Neural progenitor cell (in vitro differentiated cells): ENCODE data around the gene CDH18. TPM values are rescaled to one million over a fixed set of nuclear protein-coding genes. Genes with fewer than 3 reads are reported as not detected.

Source experiments
- DNase-seq: peaks from one replicate; pipeline ENCODE4 v3.0.0-alpha.2; 2016; ENCODE audit warnings: low spot score
- H2AFZ ChIP-seq: fragments of 200-600 bp; sonication (generic); replicated peaks from 2 replicates; pipeline ENCODE4 v1.6.1; 2016; ENCODE audit warnings: antibody characterized with exemption
- H3F3A ChIP-seq: fragments of 200-600 bp; sonication (generic); 2 replicates; pipeline ENCODE4 v1.6.1; 2016; ENCODE audit warnings: antibody characterized with exemption, low read depth
- H3K27ac ChIP-seq: fragments of 200-600 bp; sonication (generic); 2 replicates; pipeline ENCODE4 v1.5.1; 2016; ENCODE audit warnings: mild to moderate bottlenecking
- H3K27me3 ChIP-seq: fragments of 200-600 bp; sonication (generic); 2 replicates; pipeline ENCODE4 v1.6.1; 2016; ENCODE audit warnings: mild to moderate bottlenecking, moderate library complexity
- H3K36me3 ChIP-seq: fragments of 200-600 bp; sonication (generic); 2 replicates; pipeline ENCODE4 v1.5.1; 2016
- H3K4me1 ChIP-seq: fragments of 200-600 bp; sonication (generic); 2 replicates; pipeline ENCODE4 v1.6.1; 2016; ENCODE audit warnings: mixed run types
- H3K4me2 ChIP-seq: fragments of 200-600 bp; sonication (generic); 2 replicates; pipeline ENCODE4 v1.6.1; 2016
- H3K4me3 ChIP-seq: fragments of 200-600 bp; sonication (generic); 2 replicates; pipeline ENCODE4 v1.5.1; 2016
- H3K79me2 ChIP-seq: fragments of 200-600 bp; sonication (generic); 2 replicates; pipeline ENCODE4 v1.6.1; 2016; ENCODE audit warnings: low read depth
- H3K9ac ChIP-seq: fragments of 200-600 bp; sonication (generic); 2 replicates; pipeline ENCODE4 v1.6.1; 2016
- H3K9me3 ChIP-seq: fragments of 200-600 bp; sonication (generic); 2 replicates; pipeline ENCODE4 v1.5.1; 2016; ENCODE audit warnings: low read depth
- H4K20me1 ChIP-seq: fragments of 200-600 bp; sonication (generic); 2 replicates; pipeline ENCODE4 v1.6.1; 2016; ENCODE audit warnings: low read depth
- H3K27ac Mint-ChIP-seq: 3 replicates; pipeline ENCODE4 v1.8.0; 2021; ENCODE audit warnings: mixed read lengths
- H3K27me3 Mint-ChIP-seq: 2 replicates; pipeline ENCODE4 v1.8.0; 2022; ENCODE audit warnings: low read depth, mild to moderate bottlenecking, inconsistent platforms, moderate library complexity, mixed read lengths; ENCODE audit not compliant: insufficient read depth
- H3K36me3 Mint-ChIP-seq: 3 replicates; pipeline ENCODE4 v1.8.0; 2021; ENCODE audit warnings: mixed read lengths
- H3K4me1 Mint-ChIP-seq: 3 replicates; pipeline ENCODE4 v1.8.0; 2021; ENCODE audit warnings: mixed read lengths
- H3K4me3 Mint-ChIP-seq: 3 replicates; pipeline ENCODE4 v1.8.0; 2021; ENCODE audit warnings: mild to moderate bottlenecking, moderate library complexity, mixed read lengths
- H3K9me3 Mint-ChIP-seq: 3 replicates; pipeline ENCODE4 v1.8.0; 2020; ENCODE audit warnings: mixed read lengths
- EZH2 ChIP-seq: fragments of 200-600 bp; sonication (generic); IDR thresholded peaks from 2 replicates; pipeline ENCODE4 v1.6.1; 2017; ENCODE audit warnings: antibody characterized with exemption, mild to moderate bottlenecking, moderate library complexity
- EZH2phosphoT487 ChIP-seq: fragments of 200-600 bp; sonication (generic); IDR thresholded peaks from 2 replicates; pipeline ENCODE4 v1.6.1; 2017; ENCODE audit warnings: antibody characterized with exemption
- total RNA-seq: library from RNA; depleted of rRNA; stranded (reverse); fragments of >200 nt; gene quantifications from 2 replicates; pipeline ENCODE4 v1.2.3, GENCODE V29; 2015; ENCODE audit warnings: low replicate concordance
- TF ChIP-seq, protein P1 (sequence below): fragments of 200-600 bp; sonication (generic); IDR thresholded peaks from 2 replicates; pipeline ENCODE4 v1.5.1; 2017; ENCODE audit warnings: antibody characterized with exemption, mild to moderate bottlenecking

Gene CDH18
- total RNA-seq, 1 donor from 2014 or later = 0.58 TPM

GRCh38 chr5:19753579-19753978 lies 234.4 kb downstream of the CDH18 start:
- Histone ChIP-seq H3K9ac (no peak overlapping the region), H2AFZ (no peak overlapping the region), H3K79me2 (no peaks in the 10 kb centered on the region), H3F3A (no peaks in the 10 kb centered on the region), H4K20me1 (no peaks in the 10 kb centered on the region), H3K4me3 (no peak overlapping the region), H3K36me3 (no peaks in the 10 kb centered on the region), H3K4me1 (no peaks in the 10 kb centered on the region), H3K4me2 (no peak overlapping the region), H3K9me3 (no peaks in the 10 kb centered on the region), H3K27ac (no peak overlapping the region), H3K27me3 (no peaks in the 10 kb centered on the region)
- Mint-ChIP-seq H3K36me3 (peaks cover 3% of the 10 kb centered on the region), H3K4me1 (no peaks in the 10 kb centered on the region), H3K27ac (no peak overlapping the region), H3K27me3 (no peaks in the 10 kb centered on the region), H3K9me3 (peaks cover 13% of the 10 kb centered on the region), H3K4me3 (no peak overlapping the region)
- TF ChIP-seq EZH2 (no peak), EZH2phosphoT487 (no peak)
- TF ChIP-seq, protein P1, sequence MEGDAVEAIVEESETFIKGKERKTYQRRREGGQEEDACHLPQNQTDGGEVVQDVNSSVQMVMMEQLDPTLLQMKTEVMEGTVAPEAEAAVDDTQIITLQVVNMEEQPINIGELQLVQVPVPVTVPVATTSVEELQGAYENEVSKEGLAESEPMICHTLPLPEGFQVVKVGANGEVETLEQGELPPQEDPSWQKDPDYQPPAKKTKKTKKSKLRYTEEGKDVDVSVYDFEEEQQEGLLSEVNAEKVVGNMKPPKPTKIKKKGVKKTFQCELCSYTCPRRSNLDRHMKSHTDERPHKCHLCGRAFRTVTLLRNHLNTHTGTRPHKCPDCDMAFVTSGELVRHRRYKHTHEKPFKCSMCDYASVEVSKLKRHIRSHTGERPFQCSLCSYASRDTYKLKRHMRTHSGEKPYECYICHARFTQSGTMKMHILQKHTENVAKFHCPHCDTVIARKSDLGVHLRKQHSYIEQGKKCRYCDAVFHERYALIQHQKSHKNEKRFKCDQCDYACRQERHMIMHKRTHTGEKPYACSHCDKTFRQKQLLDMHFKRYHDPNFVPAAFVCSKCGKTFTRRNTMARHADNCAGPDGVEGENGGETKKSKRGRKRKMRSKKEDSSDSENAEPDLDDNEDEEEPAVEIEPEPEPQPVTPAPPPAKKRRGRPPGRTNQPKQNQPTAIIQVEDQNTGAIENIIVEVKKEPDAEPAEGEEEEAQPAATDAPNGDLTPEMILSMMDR = no peak
- no peak for DNase-seq

DNA sequence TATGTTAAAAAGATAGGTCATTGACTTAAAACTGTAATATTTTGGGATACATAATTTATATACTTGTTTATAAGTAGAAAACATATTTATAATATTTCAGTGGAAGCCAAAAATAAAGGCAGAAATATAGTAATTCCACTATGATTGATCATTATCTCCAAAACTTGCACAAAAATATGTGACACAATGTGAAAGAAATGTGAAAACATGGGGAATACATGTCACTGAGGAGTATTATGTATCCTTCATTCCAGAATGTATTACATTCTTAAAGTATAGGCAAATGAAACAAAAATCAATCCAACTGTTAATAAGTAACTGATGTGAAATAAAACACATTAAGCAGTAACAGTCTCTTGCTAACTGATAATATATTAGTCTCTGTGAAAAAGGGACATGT lies 236.7 kb downstream of the CDH18 start:
- H3K4me1 ChIP-seq = no peaks in the 10 kb centered on the region
- Mint-ChIP-seq H3K4me1 (no peaks in the 10 kb centered on the region), H3K27ac (no peak overlapping the region), H3K27me3 (no peaks in the 10 kb centered on the region), H3K36me3 (no peaks in the 10 kb centered on the region), H3K4me3 (no peak overlapping the region), H3K9me3 (peaks cover 13% of the 10 kb centered on the region)
- no peak overlapping the region for H3K4me2 ChIP-seq
- TF ChIP-seq EZH2phosphoT487 = no peak
- TF ChIP-seq EZH2 = no peak
- TF ChIP-seq, protein P1 = no peak
- no peaks in the 10 kb centered on the region for H3F3A ChIP-seq
- no peaks in the 10 kb centered on the region for H3K36me3 ChIP-seq
- DNase-seq = no peak
- no peak overlapping the region for H3K4me3 ChIP-seq
- H3K9ac ChIP-seq = no peak overlapping the region
- H4K20me1 ChIP-seq = no peaks in the 10 kb centered on the region
- H3K79me2 ChIP-seq = no peaks in the 10 kb centered on the region
- no peaks in the 10 kb centered on the region for H3K27me3 ChIP-seq
- no peak overlapping the region for H3K27ac ChIP-seq
- H2AFZ ChIP-seq = no peak overlapping the region
- no peaks in the 10 kb centered on the region for H3K9me3 ChIP-seq

GRCh38 chr5:19745247-19745646 lies 242.8 kb downstream of the CDH18 start:
- no peaks in the 10 kb centered on the region for H4K20me1 ChIP-seq
- no peaks in the 10 kb centered on the region for H3F3A ChIP-seq
- no peaks in the 10 kb centered on the region for H3K27me3 ChIP-seq
- H3K4me1 ChIP-seq = peaks cover 5% of the 10 kb centered on the region
- H3K4me3 ChIP-seq = no peak overlapping the region
- H3K27ac ChIP-seq = no peak overlapping the region
- H3K9me3 Mint-ChIP-seq = no peaks in the 10 kb centered on the region
- H3K36me3 ChIP-seq = no peaks in the 10 kb centered on the region
- no peak for TF ChIP-seq EZH2phosphoT487
- TF ChIP-seq, protein P1 = no peak
- TF ChIP-seq EZH2 = no peak
- H3K4me1 Mint-ChIP-seq = no peaks in the 10 kb centered on the region
- no peaks in the 10 kb centered on the region for H3K36me3 Mint-ChIP-seq
- no peaks in the 10 kb centered on the region for H3K27me3 Mint-ChIP-seq
- H3K27ac Mint-ChIP-seq = no peak overlapping the region
- no peak overlapping the region for H3K4me2 ChIP-seq
- H3K9ac ChIP-seq = no peak overlapping the region
- peak; percentile 5 for DNase-seq
- no peaks in the 10 kb centered on the region for H3K9me3 ChIP-seq
- H3K4me3 Mint-ChIP-seq = no peak overlapping the region
- no peaks in the 10 kb centered on the region for H3K79me2 ChIP-seq
- peak overlapping the region; percentile 69 for H2AFZ ChIP-seq

- H3K9ac ChIP-seq = no peak overlapping the region
- Mint-ChIP-seq H3K4me1 (peaks cover 7% of the 10 kb centered on the region), H3K9me3 (no peaks in the 10 kb centered on the region), H3K4me3 (no peak overlapping the region), H3K27ac (no peak overlapping the region), H3K27me3 (no peaks in the 10 kb centered on the region), H3K36me3 (no peaks in the 10 kb centered on the region)
- peak; percentile 30 for DNase-seq
- peaks cover 8% of the 10 kb centered on the region for H3K4me1 ChIP-seq
- no peak overlapping the region for H3K4me2 ChIP-seq
- no peaks in the 10 kb centered on the region for H3K9me3 ChIP-seq
- H3K27me3 ChIP-seq = no peaks in the 10 kb centered on the region
- no peaks in the 10 kb centered on the region for H3K36me3 ChIP-seq
- H3K27ac ChIP-seq = peak overlapping the region; percentile 29
- TF ChIP-seq EZH2phosphoT487 = no peak
- TF ChIP-seq, protein P1 = no peak
- TF ChIP-seq EZH2 = no peak
- H3K4me3 ChIP-seq = no peak overlapping the region
- no peak overlapping the region for H2AFZ ChIP-seq
- H3F3A ChIP-seq = no peaks in the 10 kb centered on the region
- H4K20me1 ChIP-seq = no peaks in the 10 kb centered on the region
- no peaks in the 10 kb centered on the region for H3K79me2 ChIP-seq
Observed at GRCh38 chr5:19739671-19740070, 248.3 kb downstream of the CDH18 start.
